ENCODE data around the gene RPIA. TPM values are rescaled to one million over a fixed set of nuclear protein-coding genes. Genes with fewer than 3 reads are reported as not detected.
"Not testable (repeated sequence)": the region's sequence is repeated elsewhere in the genome, so short reads cannot be mapped to it uniquely, and the experiment has no call there.

Gene RPIA
- total RNA-seq, 1 donor from 2014 or later = 30.8 TPM

- Mint-ChIP-seq H3K4me3 (no peak overlapping the region), H3K9me3 (peaks cover 6% of the 10 kb centered on the region), H3K27ac (ENCODE audit: unreplicated experiment) (no peak overlapping the region), H3K27me3 (ENCODE audit: low read depth) (no peaks in the 10 kb centered on the region), H3K36me3 (ENCODE audit: low read depth) (peaks cover 31% of the 10 kb centered on the region), H3K4me1 (no peaks in the 10 kb centered on the region)
- DNase-seq (ENCODE audit: low read depth, low spot score) = no peak
- no peak for TF ChIP-seq CTCF (conservative IDR thresholded peaks at IDR 0.05)
These were observed 63.3 kb downstream of the RPIA start for GRCh38 chr2:88754585-88755320.

GRCh38 chr2:88755836-88756235 lies 64.4 kb downstream of the RPIA start:
- Mint-ChIP-seq H3K9me3 (peaks cover 6% of the 10 kb centered on the region), H3K4me3 (no peak overlapping the region), H3K27me3 (ENCODE audit: low read depth) (no peaks in the 10 kb centered on the region), H3K36me3 (ENCODE audit: low read depth) (peaks cover 31% of the 10 kb centered on the region), H3K27ac (ENCODE audit: unreplicated experiment) (no peak overlapping the region), H3K4me1 (no peaks in the 10 kb centered on the region)
- TF ChIP-seq CTCF (conservative IDR thresholded peaks at IDR 0.05) = no peak
- DNase-seq (ENCODE audit: low read depth, low spot score) = no peak

- TF ChIP-seq CTCF (conservative IDR thresholded peaks at IDR 0.05) = no peak
- Mint-ChIP-seq H3K27ac (ENCODE audit: unreplicated experiment) (no peak overlapping the region), H3K4me1 (no peaks in the 10 kb centered on the region), H3K36me3 (ENCODE audit: low read depth) (peaks cover 28% of the 10 kb centered on the region), H3K27me3 (ENCODE audit: low read depth) (no peaks in the 10 kb centered on the region), H3K9me3 (peaks cover 6% of the 10 kb centered on the region), H3K4me3 (no peak overlapping the region)
- DNase-seq (ENCODE audit: low read depth, low spot score) = no peak
These were observed 65.6 kb downstream of the RPIA start for GRCh38 chr2:88757025-88757424.

GRCh38 chr2:88758702-88759101 lies 67.2 kb downstream of the RPIA start:
- H3K4me3 Mint-ChIP-seq; H3K27ac Mint-ChIP-seq (ENCODE audit: unreplicated experiment); H3K9me3 Mint-ChIP-seq; H3K4me1 Mint-ChIP-seq; DNase-seq (ENCODE audit: low read depth, low spot score): not testable (repeated sequence)
- Mint-ChIP-seq H3K36me3 (ENCODE audit: low read depth) (peaks cover 24% of the 10 kb centered on the region), H3K27me3 (ENCODE audit: low read depth) (peaks cover 10% of the 10 kb centered on the region)

- Mint-ChIP-seq H3K27me3 (ENCODE audit: low read depth) (peaks cover 30% of the 10 kb centered on the region), H3K4me3 (no peak overlapping the region), H3K4me1 (no peaks in the 10 kb centered on the region), H3K36me3 (ENCODE audit: low read depth) (peaks cover 19% of the 10 kb centered on the region), H3K9me3 (peaks cover 6% of the 10 kb centered on the region), H3K27ac (ENCODE audit: unreplicated experiment) (no peak overlapping the region)
- TF ChIP-seq CTCF (conservative IDR thresholded peaks at IDR 0.05) = no peak
- no peak for DNase-seq (ENCODE audit: low read depth, low spot score)
These were observed 69.5 kb downstream of the RPIA start for GRCh38 chr2:88760819-88761598.
